SIG-M5 treated with dmso at 0.1 percent for 504 hours (cell line): Measurements from ENCODE around the gene PHIP.

Source experiments
- DNase-seq: peaks from one replicate; lab custom pipeline; 2025; ENCODE audit not compliant: unreplicated experiment; lab: John Stamatoyannopoulos, UW

The PHIP gene

GRCh38 chr6:79071547-79071946, 6.5 kb downstream of the PHIP start:
- no peak for DNase-seq

- no peak for DNase-seq
These were observed 7.7 kb downstream of the PHIP start for GRCh38 chr6:79070206-79070825.

- DNase-seq = no peak
These were observed 11.2 kb downstream of the PHIP start for GRCh38 chr6:79066828-79067227.

GRCh38 chr6:79066330-79066729, 11.7 kb downstream of the PHIP start:
- no peak for DNase-seq

GRCh38 chr6:79065232-79065631, 12.8 kb downstream of the PHIP start:
- DNase-seq = no peak

- peak; percentile 48 for DNase-seq
These were observed 13.4 kb downstream of the PHIP start for GRCh38 chr6:79064635-79065034.

- no peak for DNase-seq
These were observed 15.3 kb downstream of the PHIP start for GRCh38 chr6:79062708-79063107.

- DNase-seq = no peak
These were observed 20.3 kb downstream of the PHIP start for GRCh38 chr6:79057746-79058145.

- no peak for DNase-seq
These were observed 21.8 kb downstream of the PHIP start for GRCh38 chr6:79056226-79056625.

- DNase-seq = no peak
These were observed 29.4 kb downstream of the PHIP start for GRCh38 chr6:79048611-79049010.

GRCh38 chr6:79047072-79047471, 31.0 kb downstream of the PHIP start:
- DNase-seq = no peak

- no peak for DNase-seq
These were observed 32.1 kb downstream of the PHIP start for GRCh38 chr6:79045966-79046365.

- DNase-seq = no peak
These were observed 35.3 kb downstream of the PHIP start for GRCh38 chr6:79042799-79043126.

- DNase-seq = no peak
These were observed 35.8 kb downstream of the PHIP start for GRCh38 chr6:79042088-79042798.

GRCh38 chr6:79040083-79040482, 38.0 kb downstream of the PHIP start:
- no peak for DNase-seq

GRCh38 chr6:79038061-79038460, 40.0 kb downstream of the PHIP start:
- DNase-seq = no peak

GRCh38 chr6:79034865-79035264, 43.2 kb downstream of the PHIP start:
- DNase-seq = no peak

GRCh38 chr6:79033279-79033678, 44.8 kb downstream of the PHIP start:
- no peak for DNase-seq

- no peak for DNase-seq
These were observed 46.0 kb downstream of the PHIP start for GRCh38 chr6:79031821-79032590.

GRCh38 chr6:79030511-79030910, 47.5 kb downstream of the PHIP start:
- DNase-seq = no peak

- no peak for DNase-seq
These were observed 48.0 kb downstream of the PHIP start for GRCh38 chr6:79030023-79030422.

- DNase-seq = no peak
These were observed 49.3 kb downstream of the PHIP start for GRCh38 chr6:79028641-79029314.
